Caki2 (cell line): ENCODE data around the gene EPHB1. TPM values are rescaled to one million over a fixed set of nuclear protein-coding genes. Genes with fewer than 3 reads are reported as not detected.

ENCODE experiments used
- total RNA-seq: library from RNA; depleted of rRNA; stranded (reverse); fragments of >200 nt; shearing (Covaris generic); gene quantifications from 2 replicates; pipeline ENCODE4 v1.2.3, GENCODE V29; 2014; ENCODE audit warnings: low replicate concordance; rRNA removed

Gene EPHB1
- total RNA-seq, 1 experiment from 2014 or later, result 4.1 TPM

Other genes with a start within 250 kb of the EPHB1 start
- gene KY, start 144.2 kb upstream of the EPHB1 start, total RNA-seq, result not detected in 2 replicates